Gastroesophageal sphincter (tissue), 4 donors: ENCODE data around the gene KNCN. TPM values are rescaled to one million over a fixed set of nuclear protein-coding genes. Genes with fewer than 3 reads are reported as not detected.

Experiments used
- ATAC-seq: fragments of 150-250 bp; one replicate; pipeline ENCODE4 v1.9.1; 2016; ENCODE audit warnings: mild to moderate bottlenecking, moderate library complexity
- H3K27ac ChIP-seq, 4 donors: fragments of 200-600 bp; sonication (generic) in 3 of 4; 1 replicate in 3 of 4; 2 replicates in 1 of 4; pipeline ENCODE4 v1.5.1; 2016 to 2019
- H3K27me3 ChIP-seq: fragments of 200-600 bp; sonication (generic); one replicate; pipeline ENCODE4 v1.5.1; 2019
- H3K36me3 ChIP-seq, 2 donors: fragments of 200-600 bp; sonication (generic); one replicate each; pipeline ENCODE4 v1.5.1; 2019; ENCODE audit warnings: control low read depth in 1 of 2
- H3K4me1 ChIP-seq, 3 donors: fragments of 200-600 bp; sonication (generic); 1 replicate in 2 of 3; 2 replicates in 1 of 3; pipeline ENCODE4 v1.5.1; 2016 to 2019; ENCODE audit warnings: control low read depth in 2 of 3
- H3K4me3 ChIP-seq, 2 donors: fragments of 200-600 bp; sonication (generic); one replicate each; pipeline ENCODE4 v1.5.1; 2019; ENCODE audit warnings: mild to moderate bottlenecking in 1 of 2, moderate library complexity in 1 of 2
- H3K9me3 ChIP-seq, 3 donors: fragments of 200-600 bp; sonication (generic); one replicate each; pipeline ENCODE4 v1.5.1; 2017 to 2019; ENCODE audit warnings: control low read depth in 2 of 3
- CTCF ChIP-seq, 4 experiments: fragments of 200-600 bp in 2 of 4; fragments of 450-650 bp in 2 of 4; sonication (generic) in 1 of 4; IDR thresholded peaks; one replicate each; pipeline ENCODE4 v1.5.1; 2017 to 2019; ENCODE audit warnings: antibody characterized with exemption in 4 of 4, mild to moderate bottlenecking in 2 of 4, moderate library complexity in 2 of 4
- EP300 ChIP-seq: sonication (generic); formaldehyde crosslinking; IDR thresholded peaks from one replicate; pipeline ENCODE4 v1.6.1; 2017; ENCODE audit warnings: antibody characterized with exemption, mild to moderate bottlenecking
- POLR2A ChIP-seq, 2 donors: fragments of 450-650 bp; IDR thresholded peaks; one replicate each; pipeline ENCODE4 v1.6.1; 2017; ENCODE audit warnings: antibody characterized with exemption in 2 of 2, mild to moderate bottlenecking in 2 of 2, moderate library complexity in 1 of 2
- POLR2AphosphoS5 ChIP-seq: sonication (generic); formaldehyde crosslinking; IDR thresholded peaks from one replicate; pipeline ENCODE4 v1.6.1; 2017; ENCODE audit warnings: antibody characterized with exemption
- WGBS, 2 donors: methylation state at CpG; one replicate each; pipeline ENCODE4 v1.1.5; 2018; ENCODE audit warnings: low coverage in 1 of 2; 5-methylcytosine and 5-hydroxymethylcytosine counted together
- total RNA-seq, 4 donors: library from RNA; depleted of rRNA; stranded (reverse); fragments of >200 nt; gene quantifications; one replicate each; pipeline ENCODE4 v1.1.0, GENCODE V29; 2016

Gene KNCN
- total RNA-seq, 4 donors from 2014 or later: not detected

- TF ChIP-seq CTCF (IDR thresholded peaks at IDR 0.05): no peak
- TF ChIP-seq POLR2AphosphoS5: no peak
- no peak for TF ChIP-seq EP300
- TF ChIP-seq POLR2A (IDR thresholded peaks at IDR 0.05): no peak
- Histone ChIP-seq H3K27me3 (peaks cover 41% of the 10 kb centered on the region), H3K9me3 (no peaks in the 10 kb centered on the region), H3K4me3 (no peak overlapping the region), H3K4me1 (peaks cover 0 to 10% (median 5%) of the 10 kb centered on the region in 3 donors), H3K27ac (no peak overlapping the region), H3K36me3 (no peaks in the 10 kb centered on the region)
- WGBS, 2 donors: 47 to 67% methylated on average over 1 to 4 of the region's 4 CpGs
- ATAC-seq: no peak
Observed at GRCh38 chr1:46517932-46518498, 33.4 kb downstream of the KNCN start.

- H3K27ac ChIP-seq: no peak overlapping the region
- no peak for ATAC-seq
- H3K9me3 ChIP-seq: no peaks in the 10 kb centered on the region
- TF ChIP-seq POLR2A (IDR thresholded peaks at IDR 0.05) (no peak), CTCF (IDR thresholded peaks at IDR 0.05) (no peak)
- H3K4me1 ChIP-seq: peaks cover 0 to under 1% (median 0%) of the 10 kb centered on the region in 3 donors
- 29% methylated on average over 5 of the region's 10 CpGs; no CpG with 5 or more reads in 1 of the 2 donors for WGBS, 2 donors
- peaks cover 46% of the 10 kb centered on the region for H3K27me3 ChIP-seq
- no peaks in the 10 kb centered on the region for H3K36me3 ChIP-seq
- no peak overlapping the region for H3K4me3 ChIP-seq
Observed at GRCh38 chr1:46517010-46517600, 34.3 kb downstream of the KNCN start.

GRCh38 chr1:46516200-46516950 lies 35.1 kb downstream of the KNCN start:
- Histone ChIP-seq H3K9me3 (no peaks in the 10 kb centered on the region), H3K27me3 (peaks cover 53% of the 10 kb centered on the region), H3K4me1 (no peaks in the 10 kb centered on the region), H3K27ac (no peak overlapping the region), H3K36me3 (no peaks in the 10 kb centered on the region), H3K4me3 (no peak overlapping the region)
- ATAC-seq: no peak
- whole genome bisulfite sequencing, 2 donors: 55 to 80% methylated on average over 2 to 8 of the region's 12 CpGs
- TF ChIP-seq POLR2AphosphoS5 (no peak), POLR2A (IDR thresholded peaks at IDR 0.05) (no peak), EP300 (no peak), CTCF (IDR thresholded peaks at IDR 0.05) (no peak)

GRCh38 chr1:46515576-46515975 lies 35.9 kb downstream of the KNCN start:
- H3K4me3 ChIP-seq: no peak overlapping the region
- no peak for ATAC-seq
- WGBS, 2 donors: 91 to 93% methylated on average over 4 to 6 of the region's 6 CpGs
- H3K27ac ChIP-seq: no peak overlapping the region
- H3K9me3 ChIP-seq: no peaks in the 10 kb centered on the region
- TF ChIP-seq POLR2AphosphoS5 (no peak), POLR2A (IDR thresholded peaks at IDR 0.05) (no peak), CTCF (IDR thresholded peaks at IDR 0.05) (no peak), EP300 (no peak)
- H3K27me3 ChIP-seq: peaks cover 58% of the 10 kb centered on the region
- H3K36me3 ChIP-seq: no peaks in the 10 kb centered on the region
- no peaks in the 10 kb centered on the region for H3K4me1 ChIP-seq

- Histone ChIP-seq H3K9me3 (no peaks in the 10 kb centered on the region), H3K4me1 (no peaks in the 10 kb centered on the region), H3K27ac (no peak overlapping the region), H3K36me3 (no peaks in the 10 kb centered on the region), H3K27me3 (peaks cover 41% of the 10 kb centered on the region), H3K4me3 (no peak overlapping the region)
- ATAC-seq: no peak
- no peak for TF ChIP-seq POLR2A (IDR thresholded peaks at IDR 0.05)
- TF ChIP-seq POLR2AphosphoS5: no peak
- no peak for TF ChIP-seq EP300
- TF ChIP-seq CTCF (IDR thresholded peaks at IDR 0.05): no peak
- 0% methylated on average over 1 of the region's 5 CpGs; no CpG with 5 or more reads in 1 of the 2 donors for WGBS, 2 donors
Observed at GRCh38 chr1:46513536-46513935, 37.9 kb downstream of the KNCN start.
